Body of pancreas (tissue), 4 donors: ENCODE measurements around the gene HERPUD2. TPM values are rescaled to one million over a fixed set of nuclear protein-coding genes. Genes with fewer than 3 reads are reported as not detected.

ENCODE experiments used
- ATAC-seq: fragments of 150-250 bp; one replicate; pipeline ENCODE4 v1.9.1; 2016
- DNase-seq, 4 donors: peaks; one replicate each; pipeline ENCODE4 v3.0.0-alpha.2; 2019
- H3K27ac ChIP-seq, 4 donors: fragments of 200-600 bp; sonication (generic); 1 replicate in 3 of 4; 2 replicates in 1 of 4; pipeline versions ENCODE4 v1.5.1 to v1.6.1; 2016 to 2019; ENCODE audit warnings: mild to moderate bottlenecking in 1 of 4, mixed read lengths in 1 of 4, moderate library complexity in 1 of 4
- H3K27me3 ChIP-seq, 2 donors: fragments of 200-600 bp; sonication (generic); one replicate each; pipeline ENCODE4 v1.6.0; 2016; ENCODE audit warnings: mild to moderate bottlenecking in 1 of 2
- H3K36me3 ChIP-seq, 2 donors: fragments of 200-600 bp; sonication (generic); replicated peaks in 1 of 2; 2 replicates each; pipeline ENCODE4 v1.5.1; 2016; ENCODE audit warnings: low read depth in 2 of 2; ENCODE audit not compliant: insufficient read depth in 1 of 2
- H3K4me1 ChIP-seq: fragments of 200-600 bp; sonication (generic); one replicate; pipeline ENCODE4 v1.6.0; 2016
- H3K4me3 ChIP-seq, 2 donors: fragments of 200-600 bp; sonication (generic); 1 replicate in 1 of 2; 2 replicates in 1 of 2; pipeline ENCODE4 v1.5.1; 2016 to 2019
- H3K9me3 ChIP-seq, 3 donors: fragments of 200-600 bp; sonication (generic); 1 replicate in 2 of 3; 2 replicates in 1 of 3; pipeline ENCODE4 v1.5.1; 2016
- POLR2A ChIP-seq, 3 donors: fragments of 450-650 bp; IDR thresholded peaks; one replicate each; pipeline ENCODE4 v1.6.1; 2016; ENCODE audit warnings: antibody characterized with exemption in 3 of 3, mild to moderate bottlenecking in 2 of 3
- WGBS, 2 donors: methylation state at CpG; one replicate each; pipeline ENCODE4 v1.1.5; 2017; 5-methylcytosine and 5-hydroxymethylcytosine counted together
- intact Hi-C: fragments of 100-400 bp; cut with DNase I; formaldehyde crosslinking; loops from one replicate; pipeline ENCODE4 v1.15.1; 2023
- total RNA-seq, 2 donors: library from RNA; depleted of rRNA; stranded (reverse); fragments of >200 nt; gene quantifications; one replicate each; pipeline ENCODE4 v1.1.0, GENCODE V29; 2016
- TF ChIP-seq, protein P1 (sequence below), 7 experiments: fragments of 450-650 bp in 4 of 7; fragments of 200-600 bp in 3 of 7; sonication (generic) in 3 of 7; IDR thresholded peaks; one replicate each; pipeline ENCODE4 v1.5.1; 2016 to 2019; ENCODE audit warnings: antibody characterized with exemption in 7 of 7

The HERPUD2 gene, protein sequence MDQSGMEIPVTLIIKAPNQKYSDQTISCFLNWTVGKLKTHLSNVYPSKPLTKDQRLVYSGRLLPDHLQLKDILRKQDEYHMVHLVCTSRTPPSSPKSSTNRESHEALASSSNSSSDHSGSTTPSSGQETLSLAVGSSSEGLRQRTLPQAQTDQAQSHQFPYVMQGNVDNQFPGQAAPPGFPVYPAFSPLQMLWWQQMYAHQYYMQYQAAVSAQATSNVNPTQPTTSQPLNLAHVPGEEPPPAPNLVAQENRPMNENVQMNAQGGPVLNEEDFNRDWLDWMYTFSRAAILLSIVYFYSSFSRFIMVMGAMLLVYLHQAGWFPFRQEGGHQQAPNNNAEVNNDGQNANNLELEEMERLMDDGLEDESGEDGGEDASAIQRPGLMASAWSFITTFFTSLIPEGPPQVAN
- total RNA-seq: 10 to 100 TPM; 19.4 to 21.5 TPM

DNA sequence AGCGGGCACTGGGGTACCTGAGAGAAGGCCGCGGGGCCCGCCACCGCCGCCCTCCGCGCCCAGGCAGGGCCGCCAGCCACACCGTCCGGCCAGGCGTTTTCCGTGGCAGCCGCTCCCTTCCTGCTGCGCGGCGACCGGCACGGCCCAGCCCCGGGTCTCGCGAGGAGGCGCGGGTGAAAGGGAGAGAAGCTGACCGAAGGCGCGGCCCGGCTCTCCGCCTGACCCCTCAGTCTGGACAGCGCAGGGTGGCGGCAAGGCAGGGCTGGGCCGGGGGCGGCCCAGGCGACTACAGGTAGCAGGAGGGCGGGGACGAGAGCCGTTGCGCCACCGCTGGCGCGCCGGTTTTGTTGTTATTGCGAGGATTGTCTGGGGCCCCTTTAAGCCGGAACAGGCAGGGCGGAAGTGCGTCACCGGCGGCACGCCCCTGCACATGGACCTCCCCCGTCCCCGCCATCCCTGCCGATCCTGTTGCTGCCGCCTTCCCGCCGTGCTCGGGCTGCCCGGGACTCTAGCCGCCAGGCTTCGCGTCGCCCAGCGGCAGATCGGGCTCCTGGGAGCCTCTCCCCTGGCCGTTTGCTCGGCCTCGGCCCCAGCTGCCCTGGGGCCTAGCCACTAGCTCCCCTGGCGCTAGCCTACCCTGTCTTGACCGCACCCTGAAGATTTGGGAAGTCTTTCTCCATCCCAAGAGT, at the start of gene HERPUD2:
Gene HERPUD2, minus strand, starts transcription at position 352 of the 689 bp plus-strand sequence. CDS start 805 bp downstream, outside the sequence.
- peak; percentile 94 to 97 (median 96) for DNase-seq
- peak; percentile 95 for ATAC-seq
- Histone ChIP-seq H3K36me3 (no peaks in the 10 kb centered on the region), H3K4me3 (peak within 1 kb of the TSS; percentile 86 to 95), H3K27ac (peak within 1 kb of the TSS; percentile 87 to 97 (median 93)), H3K9me3 (no peaks in the 10 kb centered on the region), H3K4me1 (peaks cover 50% of the 10 kb centered on the region), H3K27me3 (no peaks in the 10 kb centered on the region)
- peak; percentile 93 to 95 (median 93) for TF ChIP-seq POLR2A (IDR thresholded peaks at IDR 0.05)
- TF ChIP-seq, protein P1, sequence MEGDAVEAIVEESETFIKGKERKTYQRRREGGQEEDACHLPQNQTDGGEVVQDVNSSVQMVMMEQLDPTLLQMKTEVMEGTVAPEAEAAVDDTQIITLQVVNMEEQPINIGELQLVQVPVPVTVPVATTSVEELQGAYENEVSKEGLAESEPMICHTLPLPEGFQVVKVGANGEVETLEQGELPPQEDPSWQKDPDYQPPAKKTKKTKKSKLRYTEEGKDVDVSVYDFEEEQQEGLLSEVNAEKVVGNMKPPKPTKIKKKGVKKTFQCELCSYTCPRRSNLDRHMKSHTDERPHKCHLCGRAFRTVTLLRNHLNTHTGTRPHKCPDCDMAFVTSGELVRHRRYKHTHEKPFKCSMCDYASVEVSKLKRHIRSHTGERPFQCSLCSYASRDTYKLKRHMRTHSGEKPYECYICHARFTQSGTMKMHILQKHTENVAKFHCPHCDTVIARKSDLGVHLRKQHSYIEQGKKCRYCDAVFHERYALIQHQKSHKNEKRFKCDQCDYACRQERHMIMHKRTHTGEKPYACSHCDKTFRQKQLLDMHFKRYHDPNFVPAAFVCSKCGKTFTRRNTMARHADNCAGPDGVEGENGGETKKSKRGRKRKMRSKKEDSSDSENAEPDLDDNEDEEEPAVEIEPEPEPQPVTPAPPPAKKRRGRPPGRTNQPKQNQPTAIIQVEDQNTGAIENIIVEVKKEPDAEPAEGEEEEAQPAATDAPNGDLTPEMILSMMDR (IDR thresholded peaks at IDR 0.05): no peak
- WGBS, 2 donors: 0 to 1% methylated on average over 1 to 68 of the region's 68 CpGs
- intact Hi-C loops: loop anchor here (10.0 kb wide), 1 partner anchor 110 kb away; the partner anchor contains the start of gene SEPTIN7

DNA sequence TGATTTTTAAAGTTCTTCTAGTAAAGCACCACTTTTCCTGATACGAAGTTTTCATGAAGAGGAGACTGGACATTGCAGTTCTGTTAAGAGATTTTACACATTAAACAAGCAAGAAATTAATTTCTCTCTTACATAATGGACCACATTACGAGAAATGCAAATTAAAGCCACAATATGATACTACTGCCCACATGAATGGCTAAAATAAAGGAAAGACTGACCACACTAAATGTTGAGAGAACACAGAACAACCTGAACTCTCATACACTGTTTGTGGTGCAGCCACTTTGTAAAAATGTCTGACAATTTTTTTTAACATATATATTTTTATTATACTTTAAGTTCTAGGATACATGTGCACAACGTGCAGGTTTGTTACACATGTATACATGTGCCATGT, 44.0 kb upstream of the HERPUD2 start:
- TF ChIP-seq, protein P1 (IDR thresholded peaks at IDR 0.05): no peak
- no peak for TF ChIP-seq POLR2A (IDR thresholded peaks at IDR 0.05)
- 82 to 88% methylated on average over 3 of the region's 3 CpGs for WGBS, 2 donors
- H3K27ac ChIP-seq: no peak overlapping the region
- no peaks in the 10 kb centered on the region for H3K4me1 ChIP-seq
- no peaks in the 10 kb centered on the region for H3K9me3 ChIP-seq
- no peak for ATAC-seq
- no peak overlapping the region for H3K4me3 ChIP-seq
- no peaks in the 10 kb centered on the region for H3K27me3 ChIP-seq
- no peak for DNase-seq
- no peaks in the 10 kb centered on the region for H3K36me3 ChIP-seq
- intact Hi-C loops: no loop called here

DNA sequence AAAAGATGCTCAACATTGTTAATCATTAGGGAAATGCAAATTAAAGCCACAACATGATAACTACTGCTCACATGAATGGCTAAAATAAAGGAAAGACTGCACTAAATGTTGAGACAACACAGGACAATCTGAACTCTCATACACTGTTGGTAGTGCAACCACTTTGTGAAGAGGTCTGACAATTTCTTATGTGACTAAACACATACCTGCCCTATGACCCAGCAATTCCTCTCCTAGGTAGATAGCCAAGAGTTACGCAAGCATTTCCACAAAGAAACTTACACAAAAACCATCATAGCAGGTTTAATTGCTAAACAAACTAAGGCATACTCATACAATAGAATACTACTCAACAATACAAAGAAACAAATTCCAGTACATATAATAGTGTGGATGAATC, 41.8 kb upstream of the HERPUD2 start:
- DNase-seq (no peak), ATAC-seq (no peak)
- WGBS, 2 donors: 91 to 100% methylated on average over 1 of the region's 1 CpG
- Histone ChIP-seq H3K36me3 (no peaks in the 10 kb centered on the region), H3K4me1 (no peaks in the 10 kb centered on the region), H3K9me3 (no peaks in the 10 kb centered on the region), H3K27me3 (no peaks in the 10 kb centered on the region), H3K4me3 (no peak overlapping the region), H3K27ac (no peak overlapping the region)
- intact Hi-C loops: no loop called here
- TF ChIP-seq POLR2A (IDR thresholded peaks at IDR 0.05): no peak
- TF ChIP-seq, protein P1 (IDR thresholded peaks at IDR 0.05): no peak

DNA sequence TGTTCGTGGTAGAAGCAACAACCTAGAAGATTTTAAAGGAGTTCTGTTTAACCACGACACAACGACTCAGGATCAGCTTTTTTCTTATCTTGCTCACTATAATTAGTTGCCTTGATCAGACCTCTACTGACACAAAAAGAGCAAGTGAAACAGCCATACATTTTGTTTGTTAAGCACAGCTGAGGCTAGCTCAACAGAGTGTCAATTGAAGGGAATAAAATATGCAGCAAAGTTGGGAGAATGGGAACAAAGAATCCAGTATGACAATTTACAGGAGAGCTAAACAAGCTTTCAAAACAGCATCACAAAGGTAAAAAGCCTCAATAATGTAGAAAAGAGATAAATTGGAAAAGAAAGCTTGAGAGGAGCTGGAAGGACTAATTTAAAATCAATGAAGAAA, 40.5 kb upstream of the HERPUD2 start:
- Histone ChIP-seq H3K27me3 (no peaks in the 10 kb centered on the region), H3K4me3 (no peak overlapping the region), H3K36me3 (no peaks in the 10 kb centered on the region), H3K27ac (no peak overlapping the region), H3K9me3 (no peaks in the 10 kb centered on the region), H3K4me1 (no peaks in the 10 kb centered on the region)
- no peak for ATAC-seq
- 71 to 73% methylated on average over 3 of the region's 3 CpGs for WGBS, 2 donors
- intact Hi-C loops: no loop called here
- DNase-seq: no peak
- TF ChIP-seq POLR2A (IDR thresholded peaks at IDR 0.05): no peak
- TF ChIP-seq, protein P1 (IDR thresholded peaks at IDR 0.05): no peak
